ENCODE results near the gene BCL2L15. TPM values are rescaled to one million over a fixed set of nuclear protein-coding genes. Genes with fewer than 3 reads are reported as not detected.
A peak's percentile ranks its signal among the peaks of the same experiment; 100 is the strongest.

BCL2L15 gene
- total and polyA plus RNA-seq, 10 of the 15 experiments (the other 5 are each of a cell fraction or from before 2014, with no cell fraction given): 0.42 to 1.2 (median 0.59) TPM

DNA sequence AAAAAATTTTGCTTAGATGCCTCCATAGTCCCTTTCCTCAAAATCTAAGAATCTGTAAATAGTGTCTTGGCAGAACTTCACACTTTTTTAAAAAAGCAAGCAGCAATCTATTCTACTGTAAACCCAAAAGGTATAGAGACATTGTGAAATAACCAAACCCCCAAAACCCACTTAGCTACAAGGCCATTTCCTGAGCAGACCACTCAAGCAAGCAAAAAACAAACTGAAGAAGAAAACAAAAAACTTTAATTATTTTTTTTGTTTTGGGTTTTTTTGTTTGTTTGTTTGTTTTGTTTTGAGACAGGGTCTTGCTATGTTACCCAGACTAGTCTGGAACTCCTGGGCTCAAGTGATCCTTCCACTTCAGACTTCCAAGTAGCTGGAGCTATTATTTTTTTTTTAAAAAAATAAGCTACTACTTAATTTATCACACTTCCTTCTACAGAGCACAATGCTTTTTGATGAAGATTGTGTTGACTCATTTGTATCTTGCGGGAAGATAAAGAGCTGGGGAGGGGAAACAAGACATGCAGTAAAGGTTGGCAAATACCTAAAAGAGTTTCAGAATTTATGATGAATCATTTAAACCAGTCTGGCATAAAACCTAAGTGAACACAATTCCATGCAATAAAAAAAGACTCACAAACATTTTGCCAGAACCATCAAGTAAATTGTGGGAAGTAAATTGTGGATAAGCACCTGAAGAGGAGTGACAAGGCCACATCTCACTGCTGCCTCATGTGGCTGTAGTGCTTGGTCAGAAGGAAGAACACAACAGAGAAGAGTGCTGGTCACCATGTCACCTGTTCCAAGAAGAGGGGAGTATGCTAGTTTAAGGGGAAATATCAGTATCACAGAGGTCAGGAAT is 13.1 kb downstream of the BCL2L15 start (continued):
- TF ChIP-seq, protein P1, sequence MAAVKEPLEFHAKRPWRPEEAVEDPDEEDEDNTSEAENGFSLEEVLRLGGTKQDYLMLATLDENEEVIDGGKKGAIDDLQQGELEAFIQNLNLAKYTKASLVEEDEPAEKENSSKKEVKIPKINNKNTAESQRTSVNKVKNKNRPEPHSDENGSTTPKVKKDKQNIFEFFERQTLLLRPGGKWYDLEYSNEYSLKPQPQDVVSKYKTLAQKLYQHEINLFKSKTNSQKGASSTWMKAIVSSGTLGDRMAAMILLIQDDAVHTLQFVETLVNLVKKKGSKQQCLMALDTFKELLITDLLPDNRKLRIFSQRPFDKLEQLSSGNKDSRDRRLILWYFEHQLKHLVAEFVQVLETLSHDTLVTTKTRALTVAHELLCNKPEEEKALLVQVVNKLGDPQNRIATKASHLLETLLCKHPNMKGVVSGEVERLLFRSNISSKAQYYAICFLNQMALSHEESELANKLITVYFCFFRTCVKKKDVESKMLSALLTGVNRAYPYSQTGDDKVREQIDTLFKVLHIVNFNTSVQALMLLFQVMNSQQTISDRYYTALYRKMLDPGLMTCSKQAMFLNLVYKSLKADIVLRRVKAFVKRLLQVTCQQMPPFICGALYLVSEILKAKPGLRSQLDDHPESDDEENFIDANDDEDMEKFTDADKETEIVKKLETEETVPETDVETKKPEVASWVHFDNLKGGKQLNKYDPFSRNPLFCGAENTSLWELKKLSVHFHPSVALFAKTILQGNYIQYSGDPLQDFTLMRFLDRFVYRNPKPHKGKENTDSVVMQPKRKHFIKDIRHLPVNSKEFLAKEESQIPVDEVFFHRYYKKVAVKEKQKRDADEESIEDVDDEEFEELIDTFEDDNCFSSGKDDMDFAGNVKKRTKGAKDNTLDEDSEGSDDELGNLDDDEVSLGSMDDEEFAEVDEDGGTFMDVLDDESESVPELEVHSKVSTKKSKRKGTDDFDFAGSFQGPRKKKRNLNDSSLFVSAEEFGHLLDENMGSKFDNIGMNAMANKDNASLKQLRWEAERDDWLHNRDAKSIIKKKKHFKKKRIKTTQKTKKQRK (IDR thresholded peaks at IDR 0.05; ENCODE audit: low read depth, low read length): no peak
- TF ChIP-seq ZNF24 (IDR thresholded peaks at IDR 0.05) (no peak), FOS (IDR thresholded peaks at IDR 0.05; ENCODE audit: borderline replicate concordance, extremely low read depth, insufficient read length) (no peak), POLR2AphosphoS2 (IDR thresholded peaks at IDR 0.05; ENCODE audit: low read depth, low read length) (no peak), NBN (IDR thresholded peaks at IDR 0.05) (no peak; the same call in 1 of the 2 replicates), HDGF (IDR thresholded peaks at IDR 0.05) (no peak), CBFB (IDR thresholded peaks at IDR 0.05; ENCODE audit: low read depth) (no peak), KLF5 (IDR thresholded peaks at IDR 0.05; ENCODE audit: partially characterized antibody) (no peak), BCL11A (IDR thresholded peaks at IDR 0.05; ENCODE audit: low read depth, low read length) (no peak), ATF7 (IDR thresholded peaks at IDR 0.05; ENCODE audit: low read depth) (0 out of 2 replicates have a peak, but pooled peaks have one; percentile 36), EZH2 (IDR thresholded peaks at IDR 0.05; ENCODE audit: borderline replicate concordance, control insufficient read depth, low read depth, low read length) (no peak), SREBF2 (IDR thresholded peaks at IDR 0.05; ENCODE audit: low read length) (no peak)
- TF ChIP-seq, protein P2, sequence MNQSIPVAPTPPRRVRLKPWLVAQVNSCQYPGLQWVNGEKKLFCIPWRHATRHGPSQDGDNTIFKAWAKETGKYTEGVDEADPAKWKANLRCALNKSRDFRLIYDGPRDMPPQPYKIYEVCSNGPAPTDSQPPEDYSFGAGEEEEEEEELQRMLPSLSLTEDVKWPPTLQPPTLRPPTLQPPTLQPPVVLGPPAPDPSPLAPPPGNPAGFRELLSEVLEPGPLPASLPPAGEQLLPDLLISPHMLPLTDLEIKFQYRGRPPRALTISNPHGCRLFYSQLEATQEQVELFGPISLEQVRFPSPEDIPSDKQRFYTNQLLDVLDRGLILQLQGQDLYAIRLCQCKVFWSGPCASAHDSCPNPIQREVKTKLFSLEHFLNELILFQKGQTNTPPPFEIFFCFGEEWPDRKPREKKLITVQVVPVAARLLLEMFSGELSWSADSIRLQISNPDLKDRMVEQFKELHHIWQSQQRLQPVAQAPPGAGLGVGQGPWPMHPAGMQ (IDR thresholded peaks at IDR 0.05; ENCODE audit: borderline replicate concordance): no peak
- TF ChIP-seq, protein P3, sequence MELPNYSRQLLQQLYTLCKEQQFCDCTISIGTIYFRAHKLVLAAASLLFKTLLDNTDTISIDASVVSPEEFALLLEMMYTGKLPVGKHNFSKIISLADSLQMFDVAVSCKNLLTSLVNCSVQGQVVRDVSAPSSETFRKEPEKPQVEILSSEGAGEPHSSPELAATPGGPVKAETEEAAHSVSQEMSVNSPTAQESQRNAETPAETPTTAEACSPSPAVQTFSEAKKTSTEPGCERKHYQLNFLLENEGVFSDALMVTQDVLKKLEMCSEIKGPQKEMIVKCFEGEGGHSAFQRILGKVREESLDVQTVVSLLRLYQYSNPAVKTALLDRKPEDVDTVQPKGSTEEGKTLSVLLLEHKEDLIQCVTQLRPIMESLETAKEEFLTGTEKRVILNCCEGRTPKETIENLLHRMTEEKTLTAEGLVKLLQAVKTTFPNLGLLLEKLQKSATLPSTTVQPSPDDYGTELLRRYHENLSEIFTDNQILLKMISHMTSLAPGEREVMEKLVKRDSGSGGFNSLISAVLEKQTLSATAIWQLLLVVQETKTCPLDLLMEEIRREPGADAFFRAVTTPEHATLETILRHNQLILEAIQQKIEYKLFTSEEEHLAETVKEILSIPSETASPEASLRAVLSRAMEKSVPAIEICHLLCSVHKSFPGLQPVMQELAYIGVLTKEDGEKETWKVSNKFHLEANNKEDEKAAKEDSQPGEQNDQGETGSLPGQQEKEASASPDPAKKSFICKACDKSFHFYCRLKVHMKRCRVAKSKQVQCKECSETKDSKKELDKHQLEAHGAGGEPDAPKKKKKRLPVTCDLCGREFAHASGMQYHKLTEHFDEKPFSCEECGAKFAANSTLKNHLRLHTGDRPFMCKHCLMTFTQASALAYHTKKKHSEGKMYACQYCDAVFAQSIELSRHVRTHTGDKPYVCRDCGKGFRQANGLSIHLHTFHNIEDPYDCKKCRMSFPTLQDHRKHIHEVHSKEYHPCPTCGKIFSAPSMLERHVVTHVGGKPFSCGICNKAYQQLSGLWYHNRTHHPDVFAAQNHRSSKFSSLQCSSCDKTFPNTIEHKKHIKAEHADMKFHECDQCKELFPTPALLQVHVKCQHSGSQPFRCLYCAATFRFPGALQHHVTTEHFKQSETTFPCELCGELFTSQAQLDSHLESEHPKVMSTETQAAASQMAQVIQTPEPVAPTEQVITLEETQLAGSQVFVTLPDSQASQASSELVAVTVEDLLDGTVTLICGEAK (IDR thresholded peaks at IDR 0.05; ENCODE audit: borderline replicate concordance): peak; percentile 55; the same call in 1 of the 2 replicates
- TF ChIP-seq, protein P4, sequence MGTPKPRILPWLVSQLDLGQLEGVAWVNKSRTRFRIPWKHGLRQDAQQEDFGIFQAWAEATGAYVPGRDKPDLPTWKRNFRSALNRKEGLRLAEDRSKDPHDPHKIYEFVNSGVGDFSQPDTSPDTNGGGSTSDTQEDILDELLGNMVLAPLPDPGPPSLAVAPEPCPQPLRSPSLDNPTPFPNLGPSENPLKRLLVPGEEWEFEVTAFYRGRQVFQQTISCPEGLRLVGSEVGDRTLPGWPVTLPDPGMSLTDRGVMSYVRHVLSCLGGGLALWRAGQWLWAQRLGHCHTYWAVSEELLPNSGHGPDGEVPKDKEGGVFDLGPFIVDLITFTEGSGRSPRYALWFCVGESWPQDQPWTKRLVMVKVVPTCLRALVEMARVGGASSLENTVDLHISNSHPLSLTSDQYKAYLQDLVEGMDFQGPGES (IDR thresholded peaks at IDR 0.05): no peak

Data from GM12878 (cell line).